Small intestine (tissue), 7 donors: ENCODE data around the gene POLR3GL. TPM values are rescaled to one million over a fixed set of nuclear protein-coding genes. Genes with fewer than 3 reads are reported as not detected.

Source experiments
- DNase-seq, 2 donors: peaks; one replicate each; pipeline versions ENCODE4 v3.0.0 to v3.0.0-alpha.2; 2013
- FAIRE-seq: peaks from 2 replicates; lab custom pipeline; 2012; peaks lifted over from hg19 to GRCh38; lab: Jason Lieb, UNC
- H3K27ac ChIP-seq, 3 donors: one replicate each; pipeline ENCODE4 v1.5.1; 2013; ENCODE audit warnings: low read length in 2 of 3, mild to moderate bottlenecking in 2 of 3, control low read depth in 1 of 3, inconsistent platforms in 1 of 3, low read depth in 1 of 3, moderate library complexity in 1 of 3
- H3K27me3 ChIP-seq, 3 donors: one replicate each; pipeline ENCODE4 v1.6.1; 2013; ENCODE audit warnings: low read length in 3 of 3, inconsistent platforms in 1 of 3; ENCODE audit not compliant: control insufficient read depth in 3 of 3, insufficient read depth in 3 of 3
- H3K36me3 ChIP-seq, 3 donors: one replicate each; pipeline ENCODE4 v1.6.1; 2013; ENCODE audit warnings: low read length in 3 of 3, inconsistent platforms in 1 of 3, low read depth in 1 of 3, mild to moderate bottlenecking in 1 of 3, moderate library complexity in 1 of 3; ENCODE audit not compliant: control insufficient read depth in 3 of 3, insufficient read depth in 2 of 3
- H3K4me1 ChIP-seq, 3 donors: one replicate each; pipeline ENCODE4 v1.6.1; 2013; ENCODE audit warnings: low read length in 2 of 3, inconsistent platforms in 1 of 3, low read depth in 1 of 3, mild to moderate bottlenecking in 1 of 3, moderate library complexity in 1 of 3; ENCODE audit not compliant: control insufficient read depth in 3 of 3, insufficient read depth in 2 of 3
- H3K4me3 ChIP-seq, 3 donors: one replicate each; pipeline ENCODE4 v1.5.1; 2013; ENCODE audit warnings: low read length in 3 of 3, control low read depth in 1 of 3, inconsistent platforms in 1 of 3, low read depth in 1 of 3, mild to moderate bottlenecking in 1 of 3, moderate library complexity in 1 of 3
- H3K9me3 ChIP-seq, 2 donors: one replicate each; pipeline ENCODE4 v1.6.1; 2013; ENCODE audit warnings: low read depth in 1 of 2, low read length in 1 of 2; ENCODE audit not compliant: control insufficient read depth in 2 of 2, insufficient read depth in 1 of 2
- WGBS, 3 donors: extraction: QIAGEN DNeasy Blood & Tissue Kit; methylation state at CpG; one replicate each; pipeline ENCODE4 v1.1.7; 2013; 5-methylcytosine and 5-hydroxymethylcytosine counted together
- polyA plus RNA-seq, 4 donors: library from polyadenylated mRNA; stranded (reverse) in 3 of 4; unstranded in 1 of 4; fragments of 200-250 nt in 3 of 4; fragments of 120-200 nt in 1 of 4; gene quantifications; one replicate each; pipeline versions ENCODE4 v1.2.1 to v1.2.3, GENCODE V29; 2013
- donor health status: healthy with polysubstance abuse.
- donor health status: control.
- donor health status: control.
- donor health status: Bipolar disorder and iron deficiency.
- donor health status: healthy.

POLR3GL gene
- polyA plus RNA-seq, 4 donors: 28.2 to 37.3 (median 33.8) TPM

GRCh38 chr1:145986551-145986950 lies 22.1 kb downstream of the POLR3GL start:
- H3K36me3 ChIP-seq: no peaks in the 10 kb centered on the region
- DNase-seq (no peak), FAIRE-seq (no peak)
- no peaks in the 10 kb centered on the region for H3K27me3 ChIP-seq
- H3K4me3 ChIP-seq: no peak overlapping the region
- H3K4me1 ChIP-seq: peaks cover 2 to 16% (median 9%) of the 10 kb centered on the region in 3 donors
- H3K27ac ChIP-seq: peak overlapping the region in 1 of 3 donors; percentile 85
- 94 to 96% (median 96%) methylated on average over 6 of the region's 6 CpGs for WGBS, 3 donors
- H3K9me3 ChIP-seq: no peaks in the 10 kb centered on the region

GRCh38 chr1:145987926-145988325 lies 23.4 kb downstream of the POLR3GL start:
- no peak overlapping the region for H3K4me3 ChIP-seq
- no peaks in the 10 kb centered on the region for H3K9me3 ChIP-seq
- no peak for DNase-seq
- H3K27ac ChIP-seq: peak overlapping the region in 1 of 3 donors; percentile 23
- H3K36me3 ChIP-seq: peaks cover 3 to 5% (median 4%) of the 10 kb centered on the region in 3 donors
- peaks cover 8 to 19% (median 8%) of the 10 kb centered on the region in 3 donors for H3K4me1 ChIP-seq
- no peak for FAIRE-seq
- WGBS, 3 donors: 91 to 100% (median 100%) methylated on average over 1 of the region's 1 CpG
- no peaks in the 10 kb centered on the region for H3K27me3 ChIP-seq

DNA sequence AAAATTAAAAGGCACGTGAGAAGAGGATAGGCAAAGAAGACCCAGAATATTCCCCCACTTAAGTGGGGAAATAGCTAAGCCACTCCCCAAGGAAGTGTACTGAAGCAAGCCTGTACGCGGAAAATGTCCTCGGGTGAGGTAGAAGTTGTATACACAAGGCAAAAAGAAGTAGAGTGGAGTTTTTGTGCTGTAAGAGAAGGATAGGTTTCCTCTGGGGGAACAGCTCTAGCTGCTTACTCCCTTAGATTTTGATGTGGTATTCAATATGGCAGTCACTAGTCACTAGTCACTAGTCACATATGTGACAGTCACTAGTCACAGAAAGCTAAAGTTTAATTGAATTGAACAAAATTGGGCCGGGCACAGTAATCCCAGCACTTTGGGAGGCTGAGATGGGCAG lies 24.3 kb downstream of the POLR3GL start:
- peaks cover 3 to 14% (median 8%) of the 10 kb centered on the region in 3 donors for H3K36me3 ChIP-seq
- no peak for DNase-seq
- peaks cover 6 to 18% (median 6%) of the 10 kb centered on the region in 3 donors for H3K4me1 ChIP-seq
- FAIRE-seq: no peak
- H3K9me3 ChIP-seq: no peaks in the 10 kb centered on the region
- H3K27me3 ChIP-seq: no peaks in the 10 kb centered on the region
- H3K4me3 ChIP-seq: no peak overlapping the region
- 52 to 73% (median 61%) methylated on average over 5 of the region's 5 CpGs for WGBS, 3 donors
- no peak overlapping the region for H3K27ac ChIP-seq

GRCh38 chr1:145990249-145990855 lies 25.9 kb downstream of the POLR3GL start:
- no peak for FAIRE-seq
- Histone ChIP-seq H3K27me3 (no peaks in the 10 kb centered on the region), H3K36me3 (peaks cover 15 to 20% (median 20%) of the 10 kb centered on the region in 3 donors), H3K4me1 (peaks cover 3 to 15% (median 6%) of the 10 kb centered on the region in 3 donors), H3K27ac (peak overlapping the region; percentile 8 to 80 (median 37)), H3K9me3 (no peaks in the 10 kb centered on the region), H3K4me3 (no peak overlapping the region)
- WGBS, 3 donors: 35 to 68% (median 54%) methylated on average over 7 of the region's 7 CpGs
- DNase-seq: peak; percentile 60 to 65

GRCh38 chr1:145991735-145992412 lies 27.4 kb downstream of the POLR3GL start:
- FAIRE-seq (no peak), DNase-seq (peak in 1 of 2 donors; percentile 35)
- peak overlapping the region in 1 of 3 donors; percentile 87 for H3K4me3 ChIP-seq
- H3K4me1 ChIP-seq: peaks cover 3 to 11% (median 6%) of the 10 kb centered on the region in 3 donors
- no peaks in the 10 kb centered on the region for H3K9me3 ChIP-seq
- H3K27me3 ChIP-seq: no peaks in the 10 kb centered on the region
- 20 to 52% (median 43%) methylated on average over 10 of the region's 10 CpGs for WGBS, 3 donors
- H3K36me3 ChIP-seq: peaks cover 15 to 20% (median 20%) of the 10 kb centered on the region in 3 donors
- peak overlapping the region in 2 of 3 donors; percentile 81 to 86 for H3K27ac ChIP-seq

DNA sequence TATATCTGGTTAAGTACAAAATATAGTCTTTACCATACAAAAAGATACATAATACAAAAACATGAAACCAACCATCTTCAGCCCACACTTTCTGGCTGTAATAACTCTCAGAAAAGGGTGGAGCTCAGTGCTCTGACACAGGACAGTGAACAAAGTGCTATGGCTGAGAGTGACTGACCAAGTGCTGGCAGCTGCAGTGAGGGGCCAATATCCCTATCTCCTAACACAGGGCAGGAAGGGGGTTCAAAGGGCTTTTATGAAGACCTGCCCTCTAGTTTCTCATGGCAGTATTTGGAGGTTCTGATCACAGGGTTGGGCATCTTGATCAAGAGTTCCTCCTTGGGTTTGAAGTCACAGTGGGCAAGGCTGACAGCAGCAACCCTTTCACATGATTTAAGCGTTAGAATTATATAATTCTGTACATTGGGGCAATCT lies 28.0 kb downstream of the POLR3GL start:
- H3K9me3 ChIP-seq: no peaks in the 10 kb centered on the region
- WGBS, 3 donors: 6 to 54% (median 24%) methylated on average over 1 of the region's 1 CpG
- peak overlapping the region; percentile 83 to 100 (median 87) for H3K4me3 ChIP-seq
- FAIRE-seq: no peak
- H3K4me1 ChIP-seq: peaks cover 3 to 11% (median 9%) of the 10 kb centered on the region in 3 donors
- H3K27ac ChIP-seq: peak overlapping the region in 2 of 3 donors; percentile 86 to 95
- no peaks in the 10 kb centered on the region for H3K27me3 ChIP-seq
- DNase-seq: peak in 1 of 2 donors; percentile 44
- H3K36me3 ChIP-seq: peaks cover 15 to 20% (median 20%) of the 10 kb centered on the region in 3 donors

- peaks cover 3 to 13% (median 11%) of the 10 kb centered on the region in 3 donors for H3K4me1 ChIP-seq
- FAIRE-seq (no peak), DNase-seq (no peak)
- 12 to 32% (median 24%) methylated on average over 5 of the region's 5 CpGs for WGBS, 3 donors
- no peaks in the 10 kb centered on the region for H3K27me3 ChIP-seq
- H3K27ac ChIP-seq: peak overlapping the region in 2 of 3 donors; percentile 86 to 95
- no peaks in the 10 kb centered on the region for H3K9me3 ChIP-seq
- peak overlapping the region; percentile 83 to 100 (median 87) for H3K4me3 ChIP-seq
- peaks cover 15 to 20% (median 20%) of the 10 kb centered on the region in 3 donors for H3K36me3 ChIP-seq
These were observed 28.6 kb downstream of the POLR3GL start for GRCh38 chr1:145992958-145993617.
